H1 (cell line): ENCODE data around the gene ZNF785. TPM values are rescaled to one million over a fixed set of nuclear protein-coding genes. Genes with fewer than 3 reads are reported as not detected.

Experiments
- polyA plus RNA-seq, 7 experiments: library from polyadenylated mRNA; depleted of rRNA in 3 of 7; stranded (reverse) in 5 of 7; unstranded in 2 of 7; fragments of >200 nt in 5 of 7; fragments of 200-250 nt in 2 of 7; gene quantifications; 1 replicate in 5 of 7; 2 replicates in 1 of 7; 4 replicates in 1 of 7; pipeline versions ENCODE4 v1.2.1 to v1.2.3, GENCODE V29; 2011 to 2013; ENCODE audit warnings: missing spikeins in 2 of 7, mixed read lengths in 2 of 7
- total RNA-seq: library from RNA; stranded (reverse); fragmentation: NEBNext Ultra II Directional; extraction: Animal tissue kit (Norgen Biotek cat#: 25700); gene quantifications from 2 replicates; pipeline ENCODE4 v1.2.1, GENCODE V29; 2021
- TF ChIP-seq, protein P1 (sequence below): IDR thresholded peaks from 2 replicates; pipeline ENCODE4 v1.6.1; 2011; ENCODE audit warnings: low read depth, mild to moderate bottlenecking, low read length; ENCODE audit not compliant: insufficient read depth

Gene ZNF785
- total and polyA plus RNA-seq, 2 of the 8 experiments (the other 6 are each of a cell fraction or from before 2014, with no cell fraction given) = 8.6 to 12.9 TPM

DNA sequence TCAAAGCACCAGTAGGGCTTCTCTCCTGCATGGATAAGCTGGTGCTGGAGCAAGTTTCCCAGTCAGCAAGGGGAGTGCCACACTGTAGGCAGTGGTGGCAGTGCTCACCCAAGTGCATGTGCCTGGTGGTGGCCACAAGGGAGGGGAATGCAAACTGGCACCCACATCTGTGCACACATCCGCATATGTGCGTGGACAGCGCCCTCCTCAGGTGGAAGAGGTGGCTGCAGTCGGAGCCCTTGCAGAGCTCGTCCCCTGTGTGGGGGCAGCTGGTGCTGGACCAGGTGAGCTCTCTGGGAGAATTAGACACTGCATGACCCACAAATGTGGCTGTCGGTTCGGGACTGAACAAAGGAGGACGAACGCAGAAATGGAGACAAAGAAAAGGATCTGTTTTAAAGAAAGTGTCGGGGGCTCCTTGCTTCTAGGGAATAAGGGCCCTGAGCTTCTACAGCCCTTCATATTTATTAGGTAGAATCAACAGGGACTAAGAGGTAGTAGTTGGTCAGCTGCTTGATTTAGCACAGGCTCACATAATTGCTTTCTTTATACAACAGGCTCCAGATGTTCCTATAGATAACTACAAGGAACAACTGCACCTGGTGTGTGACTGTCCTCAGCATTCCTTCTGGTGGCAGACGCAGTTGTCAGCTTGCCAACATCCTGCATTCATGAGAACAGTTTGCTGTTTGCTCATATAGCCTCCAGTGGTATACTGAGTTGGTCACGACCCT, 30.0 kb upstream of the ZNF785 start (continued):
- TF ChIP-seq, protein P1, sequence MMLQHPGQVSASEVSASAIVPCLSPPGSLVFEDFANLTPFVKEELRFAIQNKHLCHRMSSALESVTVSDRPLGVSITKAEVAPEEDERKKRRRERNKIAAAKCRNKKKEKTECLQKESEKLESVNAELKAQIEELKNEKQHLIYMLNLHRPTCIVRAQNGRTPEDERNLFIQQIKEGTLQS = no peak
